ENCODE measurements around the gene RBKS. TPM values are rescaled to one million over a fixed set of nuclear protein-coding genes. Genes with fewer than 3 reads are reported as not detected.

The RBKS gene
- total and polyA plus RNA-seq, 8 donors = 1.5 to 3.9 (median 2.4) TPM

GRCh38 chr2:27811768-27812167, 78.4 kb downstream of the RBKS start:
- FAIRE-seq (no peak), DNase-seq (no peak), ATAC-seq (no peak)
- Histone ChIP-seq H3K36me3 (no peaks in the 10 kb centered on the region), H3K4me3 (no peak overlapping the region), H3K9me3 (no peaks in the 10 kb centered on the region), H3K4me1 (no peaks in the 10 kb centered on the region), H3K27me3 (no peaks in the 10 kb centered on the region), H3K27ac (no peak overlapping the region)
- intact Hi-C loops (cut with DNase I) = no loop called here
- no peak for TF ChIP-seq CTCF (IDR thresholded peaks at IDR 0.05)
- 95 to 100% methylated on average over 1 of the region's 1 CpG for WGBS, 2 donors

GRCh38 chr2:27810455-27810854, 79.7 kb downstream of the RBKS start:
- Histone ChIP-seq H3K27ac (no peak overlapping the region), H3K4me3 (no peak overlapping the region), H3K4me1 (no peaks in the 10 kb centered on the region), H3K27me3 (no peaks in the 10 kb centered on the region), H3K36me3 (no peaks in the 10 kb centered on the region), H3K9me3 (no peaks in the 10 kb centered on the region)
- 88 to 94% methylated on average over 3 of the region's 3 CpGs for WGBS, 2 donors
- FAIRE-seq (no peak), DNase-seq (no peak), ATAC-seq (no peak)
- TF ChIP-seq CTCF (IDR thresholded peaks at IDR 0.05) = no peak
- intact Hi-C loops (cut with DNase I) = no loop called here

- ATAC-seq = peak in 2 of 4 donors; percentile 28 to 61
- no peak for FAIRE-seq
- 50 to 54% methylated on average over 3 of the region's 3 CpGs for WGBS, 2 donors
Observed at GRCh38 chr2:27809761-27810241, 80.4 kb downstream of the RBKS start.

GRCh38 chr2:27808984-27809383, 81.2 kb downstream of the RBKS start:
- no peak for FAIRE-seq
- intact Hi-C loops (cut with DNase I) = no loop called here

More at GRCh38 chr2:27809761-27810241, 80.4 kb downstream of the RBKS start:
- Histone ChIP-seq H3K36me3 (no peaks in the 10 kb centered on the region), H3K27me3 (no peaks in the 10 kb centered on the region), H3K9me3 (no peaks in the 10 kb centered on the region), H3K4me1 (no peaks in the 10 kb centered on the region), H3K27ac (no peak overlapping the region), H3K4me3 (no peak overlapping the region)
- no peak for DNase-seq
- no peak for TF ChIP-seq CTCF (IDR thresholded peaks at IDR 0.05)
- intact Hi-C loops (cut with DNase I) = no loop called here

More at GRCh38 chr2:27808984-27809383, 81.2 kb downstream of the RBKS start:
- TF ChIP-seq CTCF (IDR thresholded peaks at IDR 0.05) = no peak
- no peaks in the 10 kb centered on the region for H3K4me1 ChIP-seq
- no peak overlapping the region for H3K27ac ChIP-seq
- no peaks in the 10 kb centered on the region for H3K9me3 ChIP-seq
- 91 to 96% methylated on average over 3 of the region's 3 CpGs for WGBS, 2 donors
- no peaks in the 10 kb centered on the region for H3K36me3 ChIP-seq
- DNase-seq = no peak
- H3K27me3 ChIP-seq = no peaks in the 10 kb centered on the region
- no peak overlapping the region for H3K4me3 ChIP-seq
- no peak for ATAC-seq
